HG03565 (cell line): ENCODE measurements around the gene TMEM94.
"Not testable (repeated sequence)": the region's sequence is repeated elsewhere in the genome, so short reads cannot be mapped to it uniquely, and the experiment has no call there.

Source experiments
- ATAC-seq: cut with Tn5 transposase; IDR thresholded peaks from one replicate; pipeline ENCODE4 v1.9.1; 2021; ENCODE audit warnings: mild to moderate bottlenecking, moderate library complexity; ENCODE audit not compliant: unreplicated experiment

TMEM94 gene

DNA sequence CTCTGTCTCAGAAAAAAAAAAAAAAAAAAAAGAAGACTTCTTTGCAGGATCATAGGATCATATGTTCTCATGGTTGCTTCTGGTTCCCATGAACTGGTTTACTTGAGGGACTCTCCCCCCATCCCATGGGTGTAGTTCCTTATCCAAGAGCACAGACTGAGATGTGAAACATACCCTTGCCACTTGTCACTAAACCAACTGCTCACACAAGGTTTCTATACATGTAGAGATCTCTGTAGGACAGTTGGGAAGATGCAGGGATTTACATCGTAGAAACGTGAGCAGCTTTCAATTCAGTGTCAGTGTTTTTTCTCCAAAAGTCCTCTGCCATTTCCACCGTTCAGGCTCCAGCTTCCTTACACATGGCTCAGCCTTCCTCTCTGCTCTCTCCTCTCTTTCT lies 11.1 kb upstream of the TMEM94 start:
- ATAC-seq = no peak

DNA sequence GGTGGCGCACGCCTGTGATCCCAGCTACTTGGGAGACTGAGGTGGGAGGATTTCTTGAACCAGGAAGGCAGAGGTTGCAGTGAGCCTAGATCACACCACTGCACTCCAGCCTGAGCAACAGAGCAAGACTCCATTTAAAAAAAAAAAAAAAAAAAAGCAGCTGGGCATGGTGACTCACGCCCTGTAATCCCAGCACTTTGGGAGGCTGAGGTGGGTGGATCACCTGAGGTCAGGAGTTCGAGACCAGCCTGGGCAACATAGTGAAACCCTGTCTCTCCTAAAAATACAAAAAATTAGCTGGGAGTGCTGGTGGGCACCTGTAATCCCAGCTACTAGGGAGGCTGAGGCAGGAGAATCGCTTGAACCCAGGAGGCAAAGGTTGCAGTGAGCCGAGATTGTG lies 10.5 kb upstream of the TMEM94 start:
- not testable (repeated sequence) for ATAC-seq

DNA sequence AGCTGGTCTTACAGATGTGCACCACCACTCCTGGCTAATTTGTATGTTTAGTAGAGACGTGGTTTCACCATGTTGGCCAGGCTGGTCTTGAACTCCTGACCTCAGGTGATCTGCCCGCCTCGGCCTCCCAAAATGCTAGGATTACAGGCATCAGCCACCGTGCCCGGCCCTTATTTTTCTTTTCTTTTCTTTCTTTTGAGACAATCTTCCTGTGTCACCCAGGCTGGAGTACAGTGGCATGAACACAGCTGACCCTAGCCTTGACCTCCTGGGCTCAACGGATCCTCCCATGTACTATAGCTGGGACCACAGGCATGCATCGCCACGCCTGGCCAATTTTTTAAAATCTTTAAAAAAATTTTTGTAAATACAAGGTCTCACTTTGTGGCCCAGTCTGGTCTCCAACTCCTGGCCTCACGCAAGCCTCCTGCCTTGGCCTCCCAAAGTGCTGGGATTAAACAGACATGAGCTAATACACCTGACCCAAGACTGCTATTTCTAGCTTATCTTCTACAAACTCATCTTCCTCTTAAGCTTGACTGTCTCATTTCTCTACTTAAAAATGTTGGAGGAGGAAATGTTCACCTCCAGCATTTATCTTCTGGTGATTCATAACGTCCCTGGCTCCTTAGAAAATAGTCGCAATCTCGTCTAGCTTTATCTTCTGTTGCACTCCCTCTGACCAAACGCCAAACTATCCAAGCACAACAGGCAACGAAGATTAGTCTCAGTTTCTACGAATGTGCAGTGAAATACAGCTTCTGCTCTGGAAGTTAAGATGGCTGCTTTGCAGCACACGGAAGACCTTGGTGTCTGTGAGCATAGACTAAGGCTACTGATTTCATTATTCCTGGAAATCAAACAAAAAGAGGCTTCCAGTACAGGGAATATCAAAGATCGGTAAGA lies 8.2 kb upstream of the TMEM94 start:
- ATAC-seq = no peak

DNA sequence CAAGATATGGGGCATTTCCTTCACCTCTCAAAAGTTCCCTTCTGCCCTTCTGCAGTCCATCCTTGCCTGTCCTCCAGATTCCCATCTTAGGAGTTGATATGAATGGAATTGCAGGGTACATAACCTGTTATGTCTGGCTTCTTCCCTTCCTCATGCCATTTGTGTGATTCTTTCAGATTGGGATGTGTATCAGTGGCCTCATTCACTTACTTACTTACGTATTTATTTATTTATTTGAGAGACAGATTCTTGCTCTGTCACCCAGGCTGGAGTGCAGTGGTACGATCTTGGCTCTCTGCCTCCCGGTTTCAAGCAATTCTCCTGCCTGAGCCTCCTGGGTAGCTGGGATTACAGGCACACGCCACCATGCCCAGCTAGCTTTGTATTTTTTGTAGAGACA lies 6.2 kb upstream of the TMEM94 start:
- ATAC-seq = no peak

DNA sequence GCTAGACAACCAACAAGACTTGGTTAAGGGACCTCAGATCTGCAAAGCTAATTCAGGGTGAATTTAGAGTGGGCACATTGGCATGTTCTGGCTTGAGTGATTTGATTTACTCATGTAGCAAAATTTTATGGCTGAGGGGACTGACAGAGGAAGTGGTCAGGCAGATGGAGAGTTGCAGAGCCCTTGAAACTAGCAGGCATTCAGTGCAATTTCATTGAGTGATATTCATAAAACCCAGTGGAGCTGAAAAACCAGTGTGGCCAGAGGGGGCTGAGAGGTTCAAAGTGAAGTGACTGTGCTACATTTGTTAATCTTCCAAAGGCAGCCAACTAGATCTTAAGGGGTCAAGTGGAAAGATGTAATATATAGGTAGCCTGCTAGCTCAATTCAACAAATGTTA lies 2.2 kb upstream of the TMEM94 start:
- ATAC-seq = no peak

DNA sequence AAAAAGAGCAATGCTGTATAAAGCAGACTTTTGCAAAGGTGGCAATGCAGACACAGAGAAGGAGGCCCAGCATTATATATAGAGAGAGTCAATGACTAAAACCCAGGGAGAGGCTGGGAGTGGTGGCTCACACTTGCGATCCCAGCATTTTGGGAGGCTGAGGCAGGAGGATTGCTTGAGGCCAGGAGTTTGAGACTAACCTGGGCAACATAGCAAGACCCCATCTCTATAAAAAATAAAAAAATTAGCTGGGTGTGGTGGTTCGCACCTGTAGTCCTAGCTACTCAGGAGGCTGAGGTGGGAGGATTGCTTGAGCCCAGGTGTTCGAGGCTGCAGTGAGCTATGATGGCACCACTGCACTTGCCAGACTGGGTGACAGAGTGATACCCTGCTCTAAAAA lies 1.8 kb upstream of the TMEM94 start:
- ATAC-seq = not testable (repeated sequence)

DNA sequence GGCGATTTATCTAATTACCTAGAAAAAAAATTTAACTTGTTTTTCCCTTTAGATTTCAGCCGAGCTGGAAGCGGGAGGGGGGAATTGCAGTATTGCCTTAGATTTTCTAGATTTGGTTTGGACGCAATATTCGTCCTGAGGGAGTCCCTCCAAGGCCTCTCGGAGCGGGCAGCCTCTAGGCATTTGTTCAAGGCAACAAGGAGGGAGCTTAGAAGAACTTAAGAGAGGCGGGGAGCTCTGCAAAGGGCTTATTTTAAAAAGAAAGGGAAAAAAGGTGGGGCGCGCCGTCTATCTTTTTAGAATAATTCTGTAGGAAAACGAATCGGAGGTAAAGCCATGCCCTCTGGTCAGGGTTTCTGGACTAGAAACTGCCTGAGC lies 407 bp upstream of the TMEM94 start:
- ATAC-seq = no peak

DNA sequence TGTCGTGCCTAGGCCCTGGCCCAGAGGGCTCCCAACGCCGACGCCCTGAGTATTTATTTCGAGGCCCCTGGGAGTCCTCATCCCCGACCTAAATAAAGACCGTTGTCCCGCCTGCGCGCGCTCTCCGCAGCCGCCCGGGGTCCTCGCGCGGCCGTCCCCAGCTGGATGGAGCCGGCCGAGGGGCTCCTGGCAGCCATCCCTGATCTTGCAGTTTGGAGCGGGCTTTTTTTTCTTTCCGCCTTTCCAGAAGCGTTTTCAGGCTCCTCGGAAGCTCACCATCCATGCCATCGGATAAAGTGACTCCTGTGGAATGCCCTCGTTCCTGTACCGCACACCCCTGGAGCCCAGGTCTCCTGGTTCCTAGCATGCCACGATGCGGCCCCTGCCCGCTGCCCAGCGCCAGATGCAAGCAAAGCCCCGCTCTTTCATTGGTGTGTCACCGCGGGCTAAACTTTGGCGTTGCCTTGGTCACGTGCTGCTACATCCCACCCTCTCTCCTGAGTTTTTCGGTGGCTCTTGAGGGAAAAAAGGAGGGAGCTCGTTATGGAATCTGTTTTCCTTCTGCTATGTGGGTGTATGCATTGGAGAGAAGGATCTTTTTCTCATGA lies 716 bp downstream of the TMEM94 start:
- no peak for ATAC-seq

DNA sequence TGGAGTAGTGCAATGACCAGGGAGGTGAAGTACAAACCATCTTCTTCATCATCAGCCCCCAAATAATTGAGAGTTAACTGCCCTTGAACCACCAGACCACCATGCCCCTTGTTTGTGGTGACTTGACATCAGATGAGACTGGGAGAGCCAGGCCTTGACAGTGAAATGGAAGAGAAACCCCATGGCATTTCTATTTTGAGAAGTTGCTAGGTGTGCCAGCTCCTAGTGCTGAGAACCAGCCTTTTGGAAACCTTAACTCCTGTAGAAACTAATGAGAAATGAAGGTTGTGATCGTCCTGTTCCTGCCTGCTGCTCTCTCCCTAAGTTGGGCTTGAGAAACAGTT lies 2.8 kb downstream of the TMEM94 start:
- no peak for ATAC-seq

DNA sequence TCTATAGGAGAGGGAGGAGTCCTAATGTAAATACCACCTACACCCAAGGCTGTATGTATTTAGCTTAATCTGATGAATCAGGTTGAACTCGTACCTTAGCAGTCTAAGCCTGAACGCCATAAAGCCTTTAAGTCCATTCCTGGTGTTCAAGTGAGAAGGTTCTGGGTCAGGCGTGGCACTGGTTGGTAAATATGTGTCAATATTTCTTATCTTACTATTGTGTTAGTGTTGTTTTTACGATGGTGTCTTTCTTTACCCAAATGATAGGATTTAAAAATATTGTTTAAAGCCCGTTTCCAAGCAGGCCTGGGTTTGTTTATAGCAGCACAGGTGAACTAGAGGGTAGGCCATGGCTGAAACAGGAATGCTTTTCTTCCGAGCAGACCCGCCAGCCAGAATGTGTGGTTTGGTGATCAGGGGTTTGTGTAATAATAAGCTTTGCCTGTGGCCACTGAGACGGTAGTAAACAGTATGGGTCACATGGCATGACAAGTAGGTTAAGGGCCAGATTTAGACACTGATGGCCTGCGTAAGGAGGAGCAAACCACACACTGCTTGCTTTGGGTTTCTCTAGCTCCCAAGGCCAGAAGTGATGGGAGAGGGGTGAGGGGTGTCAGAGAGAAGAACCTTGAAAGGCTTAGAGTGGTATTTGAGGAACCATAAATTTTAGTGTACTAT lies 3.3 kb downstream of the TMEM94 start:
- ATAC-seq = no peak

DNA sequence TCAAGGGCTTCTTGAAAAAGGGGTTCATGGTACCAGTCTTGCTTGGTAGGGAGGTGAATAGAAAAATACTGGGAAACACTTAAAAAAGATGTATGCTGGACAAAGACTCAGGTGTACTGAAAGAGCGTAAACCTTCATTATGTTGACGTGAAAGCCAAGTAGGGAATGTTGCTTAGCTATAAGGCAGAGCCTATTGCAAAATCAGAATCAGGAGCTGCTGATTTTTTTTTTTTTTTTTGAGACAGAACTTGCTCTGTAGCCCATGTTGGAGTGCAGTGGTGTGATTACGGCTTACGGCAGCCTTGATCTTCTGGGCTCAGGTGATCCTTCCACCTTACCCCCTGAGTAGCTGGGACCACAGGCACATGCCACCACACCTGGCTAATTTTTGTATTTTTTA lies 3.9 kb downstream of the TMEM94 start:
- ATAC-seq = no peak

DNA sequence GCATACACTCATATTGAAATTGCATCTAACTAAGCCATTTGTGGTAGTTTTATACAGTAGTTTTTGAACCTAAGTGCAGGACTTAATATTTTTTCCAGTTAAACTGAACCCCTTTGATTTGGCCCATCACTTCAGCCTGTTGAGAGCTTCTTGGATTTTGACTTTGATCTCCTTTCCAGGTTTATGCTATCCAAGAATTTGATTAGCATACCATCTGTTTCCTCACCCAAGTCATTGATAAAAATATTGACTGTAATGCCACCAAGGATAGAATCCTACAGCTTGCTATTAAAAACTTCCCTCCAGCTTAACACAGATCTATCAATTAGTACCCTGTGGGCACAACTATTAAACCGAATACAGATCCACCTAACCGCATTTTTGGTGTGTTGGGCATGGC lies 7.2 kb downstream of the TMEM94 start:
- no peak for ATAC-seq

DNA sequence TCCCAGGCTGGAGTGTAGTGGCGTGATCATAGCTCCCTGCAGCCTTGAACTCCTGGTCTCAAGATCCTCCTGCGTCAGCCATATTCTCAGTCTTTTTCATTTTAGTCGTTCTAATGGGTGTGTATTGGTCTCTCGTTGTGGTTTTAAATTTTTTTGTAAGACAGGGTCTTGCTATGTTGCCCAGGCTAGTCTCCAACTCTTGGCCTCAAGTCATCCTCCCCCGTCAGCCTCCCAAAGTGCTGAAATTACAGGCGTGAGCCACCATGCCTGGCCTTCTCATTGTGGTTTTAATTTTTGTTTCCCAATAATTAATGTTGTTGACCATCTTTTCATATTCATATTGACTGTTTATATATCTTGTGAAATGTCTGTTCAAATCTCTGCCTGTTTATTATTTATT lies 8.6 kb downstream of the TMEM94 start:
- no peak for ATAC-seq

DNA sequence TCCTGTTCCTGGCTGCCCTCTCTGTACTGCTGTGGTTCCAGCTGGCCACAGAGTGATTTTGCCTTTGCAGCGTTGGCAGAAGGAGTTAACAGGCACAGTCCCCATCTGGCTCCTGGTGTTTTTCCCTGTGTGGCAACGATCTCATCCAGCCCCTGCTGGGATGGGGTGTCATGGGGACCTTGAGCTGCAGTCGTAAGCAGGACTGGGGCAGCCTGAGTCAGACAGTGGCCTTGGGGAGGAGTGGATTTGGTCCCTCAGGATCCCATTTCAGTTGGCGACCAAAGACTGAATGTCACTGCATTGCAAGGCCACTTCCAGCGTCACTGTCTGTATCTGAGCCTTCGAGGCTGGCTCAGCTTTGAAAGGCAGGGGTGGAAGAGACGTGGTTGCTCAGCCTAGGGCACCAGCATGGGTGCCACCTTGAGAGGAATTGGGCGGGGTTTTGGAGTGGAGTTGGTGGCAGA lies 11.9 kb downstream of the TMEM94 start:
- no peak for ATAC-seq

DNA sequence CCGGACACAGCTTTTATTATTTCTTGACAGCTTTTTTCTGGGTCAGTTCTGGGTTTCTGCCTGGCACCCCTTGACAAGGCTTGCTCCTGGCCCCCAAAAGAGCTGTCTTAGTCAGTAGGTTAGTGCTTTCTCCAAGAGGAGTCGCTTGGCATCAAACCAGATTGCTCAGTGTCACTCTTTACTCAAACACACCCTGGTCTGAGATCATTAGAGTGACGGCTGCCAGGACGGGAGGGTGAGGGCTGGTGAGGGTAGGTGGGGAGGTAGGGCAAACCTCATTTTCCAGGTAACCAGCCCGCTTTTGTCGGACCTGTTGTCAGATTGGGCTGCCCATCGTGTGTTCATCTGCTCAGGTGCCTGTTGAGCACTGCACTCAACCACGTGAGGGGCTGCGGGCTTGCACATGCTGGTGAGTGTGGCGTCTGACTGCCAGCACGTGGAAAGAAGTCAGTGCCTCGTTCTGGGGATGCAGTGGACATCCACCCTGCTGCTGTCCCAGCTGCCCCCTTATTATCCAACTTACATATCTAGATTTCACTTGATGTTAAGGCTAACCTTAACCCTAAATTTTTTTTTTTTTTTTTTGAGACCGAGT lies 12.4 kb downstream of the TMEM94 start:
- no peak for ATAC-seq

DNA sequence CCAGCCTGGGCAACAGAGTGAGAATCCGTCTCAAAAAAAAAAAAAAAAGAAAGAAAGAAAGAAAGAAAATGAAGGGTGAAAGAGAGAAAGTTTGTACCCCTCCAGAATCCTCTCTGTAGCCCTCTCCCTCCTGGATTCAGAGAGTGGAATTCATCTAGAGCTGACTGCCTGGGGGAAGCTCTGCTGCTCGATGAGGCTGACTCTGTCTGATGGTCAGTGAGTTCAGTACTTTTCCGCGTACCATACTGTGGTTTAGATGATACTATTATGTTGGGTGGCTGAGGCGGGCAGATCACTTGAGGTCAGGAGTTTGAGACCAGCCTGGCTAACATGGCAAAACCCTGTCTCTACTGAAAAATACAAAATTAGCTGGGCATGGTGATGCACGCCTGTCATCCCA lies 14.8 kb downstream of the TMEM94 start:
- no peak for ATAC-seq

DNA sequence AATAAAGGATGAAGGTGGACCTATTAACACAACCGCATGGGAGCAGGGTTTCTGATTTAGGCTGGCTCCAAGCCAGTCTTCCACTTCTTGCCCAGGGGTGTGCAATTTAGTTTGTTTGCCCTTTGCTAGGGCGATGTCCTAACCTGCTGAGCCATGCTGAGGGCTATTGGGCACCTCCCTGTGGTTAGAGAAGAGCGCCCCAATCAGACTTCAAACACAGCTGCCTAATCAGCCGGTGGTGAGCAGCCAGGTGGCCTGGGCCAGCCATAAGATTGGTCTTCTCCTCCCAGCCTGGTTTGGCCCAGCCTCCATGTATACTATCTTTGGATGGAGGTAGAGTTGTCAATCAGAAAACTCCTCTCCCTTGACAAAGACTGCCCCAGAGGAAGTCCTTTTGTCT lies 15.7 kb downstream of the TMEM94 start:
- ATAC-seq = no peak

DNA sequence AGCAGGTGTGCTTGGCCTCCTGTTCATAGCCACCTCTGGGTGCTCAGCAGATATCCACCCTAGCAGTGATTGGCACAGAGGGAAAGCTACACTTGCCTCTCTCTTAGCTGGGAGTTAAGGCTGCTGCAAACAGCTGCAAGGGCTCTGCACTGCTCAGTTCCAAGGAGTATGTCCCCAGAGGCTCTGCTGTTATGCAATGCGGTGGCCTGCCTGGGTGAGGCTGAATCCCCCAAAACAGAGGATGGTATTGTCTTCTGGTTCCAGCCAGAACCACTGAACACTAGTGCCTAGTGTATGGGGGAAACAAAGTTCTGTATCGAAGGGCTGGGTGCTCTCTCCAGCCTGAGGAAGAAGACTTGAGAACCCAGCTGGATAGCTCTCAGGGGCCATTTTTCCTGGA lies 16.8 kb downstream of the TMEM94 start:
- no peak for ATAC-seq

DNA sequence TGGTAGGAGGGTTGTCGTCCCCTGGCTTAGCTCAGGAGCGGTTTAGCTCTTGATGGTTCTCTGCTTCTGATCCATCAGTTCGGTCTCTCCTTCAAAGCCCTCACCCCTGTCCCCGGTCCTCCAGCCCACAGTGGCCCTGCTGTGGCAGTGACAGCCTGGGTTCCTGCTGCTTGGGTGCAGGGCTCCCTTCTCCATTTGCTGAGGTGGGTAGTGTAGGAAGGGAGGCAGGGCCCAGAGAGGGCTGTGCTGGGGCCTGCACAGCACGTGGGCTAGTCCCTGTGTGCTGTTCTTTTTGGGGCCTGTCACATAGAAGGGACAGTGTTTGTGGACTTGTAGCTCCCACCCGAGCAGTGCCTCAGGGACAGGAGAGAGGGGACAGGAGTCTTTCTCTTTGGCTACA lies 18.3 kb downstream of the TMEM94 start:
- no peak for ATAC-seq

DNA sequence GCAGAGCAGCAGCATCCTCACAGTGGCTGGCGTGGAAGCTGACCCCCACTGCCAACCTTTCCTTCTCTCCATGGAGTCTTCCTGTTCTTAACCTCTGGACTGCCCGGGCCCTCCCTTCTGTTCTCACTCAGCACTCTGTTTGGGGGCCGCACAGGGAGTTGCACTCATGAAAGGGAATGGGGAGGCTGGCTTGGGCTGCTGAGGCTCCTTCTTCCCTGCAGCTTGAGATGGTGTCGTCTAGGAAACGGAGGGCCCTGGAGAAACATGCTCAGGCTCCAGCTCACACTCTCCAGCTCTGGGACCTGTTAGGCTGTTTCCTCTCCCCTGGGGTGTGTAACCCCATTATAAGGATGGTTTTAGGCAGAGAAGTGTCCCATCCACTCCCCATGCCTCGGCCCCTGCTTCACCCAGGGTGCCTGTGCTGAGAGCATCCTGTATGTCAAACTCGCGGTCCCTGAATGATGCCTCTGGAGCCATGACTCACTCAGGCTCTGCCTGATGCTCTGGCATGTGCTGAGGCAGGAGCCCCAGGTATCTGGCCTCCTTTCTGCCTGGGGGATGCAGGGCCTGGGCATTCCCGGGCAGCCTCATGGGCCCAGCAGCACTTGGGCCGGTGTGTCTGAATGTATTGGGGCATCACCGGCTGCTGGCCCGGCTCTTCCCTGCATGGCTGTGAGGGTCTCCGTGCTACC lies 18.9 kb downstream of the TMEM94 start:
- ATAC-seq = no peak

DNA sequence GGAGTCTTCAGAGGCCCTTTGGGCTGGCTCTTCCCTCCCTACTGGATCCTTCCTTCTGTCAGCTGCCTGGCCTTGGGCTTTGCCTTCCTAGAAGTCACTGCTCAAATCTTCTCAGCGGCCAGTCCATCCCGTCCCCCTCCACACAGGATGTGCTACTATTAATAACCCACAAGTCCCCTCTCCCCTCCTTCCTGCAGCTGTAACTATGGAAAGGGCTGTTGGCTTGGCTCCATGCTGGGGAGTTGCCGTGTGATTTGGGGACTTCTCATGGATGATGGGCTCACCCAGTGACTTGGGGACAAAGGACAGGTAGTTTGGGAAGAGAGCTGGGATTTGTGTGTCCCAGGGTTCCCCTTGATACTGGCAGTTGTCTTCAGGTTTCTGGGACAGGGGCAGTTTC lies 19.4 kb downstream of the TMEM94 start:
- ATAC-seq = no peak
